Measurements from ENCODE around the gene HOGA1.
"Not testable (repeated sequence)": the region's sequence is repeated elsewhere in the genome, so short reads cannot be mapped to it uniquely, and the experiment has no call there.

Gene HOGA1

GRCh38 chr10:97640174-97640867 lies 56.1 kb downstream of the HOGA1 start, which contains the start of gene PI4K2A:
Gene PI4K2A (plus strand): TSS chr10:97640671. CDS start chr10:97640743, 72 bp downstream.
- Mint-ChIP-seq H3K9me3 (no peaks in the 10 kb centered on the region), H3K4me1 (ENCODE audit: low read depth) (peaks cover 22% of the 10 kb centered on the region), H3K4me3 (peak within 1 kb of the TSS; percentile 95), H3K36me3 (ENCODE audit: low read depth) (peaks cover 18% of the 10 kb centered on the region), H3K27me3 (no peaks in the 10 kb centered on the region), H3K27ac (peak within 1 kb of the TSS; percentile 81)

- H3K27me3 Mint-ChIP-seq: no peaks in the 10 kb centered on the region
- peaks cover 24% of the 10 kb centered on the region for H3K36me3 Mint-ChIP-seq (ENCODE audit: low read depth)
- peaks cover 22% of the 10 kb centered on the region for H3K4me1 Mint-ChIP-seq (ENCODE audit: low read depth)
- peak overlapping the region; percentile 81 for H3K27ac Mint-ChIP-seq
- no peaks in the 10 kb centered on the region for H3K9me3 Mint-ChIP-seq
- H3K4me3 Mint-ChIP-seq: peak overlapping the region; percentile 95
Measured at GRCh38 chr10:97640868-97641811, 57.0 kb downstream of the HOGA1 start.

- not testable (repeated sequence) for H3K27ac Mint-ChIP-seq, H3K27me3 Mint-ChIP-seq, H3K9me3 Mint-ChIP-seq
- Mint-ChIP-seq H3K4me3 (peak overlapping the region; percentile 45), H3K4me1 (ENCODE audit: low read depth) (peaks cover 26% of the 10 kb centered on the region), H3K36me3 (ENCODE audit: low read depth) (peaks cover 28% of the 10 kb centered on the region)
Measured at GRCh38 chr10:97642471-97643159, 58.4 kb downstream of the HOGA1 start.

GRCh38 chr10:97643441-97643985 lies 59.3 kb downstream of the HOGA1 start:
- no peak overlapping the region for H3K27ac Mint-ChIP-seq
- H3K9me3 Mint-ChIP-seq: no peaks in the 10 kb centered on the region
- H3K27me3 Mint-ChIP-seq: no peaks in the 10 kb centered on the region
- peaks cover 30% of the 10 kb centered on the region for H3K4me1 Mint-ChIP-seq (ENCODE audit: low read depth)
- no peak overlapping the region for H3K4me3 Mint-ChIP-seq
- peaks cover 30% of the 10 kb centered on the region for H3K36me3 Mint-ChIP-seq (ENCODE audit: low read depth)

DNA sequence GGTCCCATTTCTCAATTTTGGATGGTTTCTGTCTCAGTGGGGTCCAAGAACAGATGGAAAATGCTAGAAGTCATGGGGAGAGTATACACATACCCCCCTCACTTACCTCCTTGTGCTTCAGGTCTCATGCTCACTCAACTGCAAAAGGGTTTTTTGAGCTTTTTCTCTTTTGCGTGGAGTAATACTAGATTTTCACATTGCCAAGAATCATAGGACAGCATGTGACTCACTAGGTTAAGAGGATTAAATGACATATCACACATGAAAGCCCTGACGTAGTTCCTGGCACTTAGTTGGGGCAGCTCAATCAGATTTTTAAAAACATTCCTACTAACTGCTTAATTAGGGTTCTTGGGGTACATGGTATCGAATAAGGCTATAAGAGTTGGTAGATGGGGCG lies 60.7 kb downstream of the HOGA1 start:
- H3K36me3 Mint-ChIP-seq (ENCODE audit: low read depth): peaks cover 30% of the 10 kb centered on the region
- H3K4me3 Mint-ChIP-seq: no peak overlapping the region
- no peaks in the 10 kb centered on the region for H3K9me3 Mint-ChIP-seq
- H3K27ac Mint-ChIP-seq: no peak overlapping the region
- peaks cover 37% of the 10 kb centered on the region for H3K4me1 Mint-ChIP-seq (ENCODE audit: low read depth)
- no peaks in the 10 kb centered on the region for H3K27me3 Mint-ChIP-seq

DNA sequence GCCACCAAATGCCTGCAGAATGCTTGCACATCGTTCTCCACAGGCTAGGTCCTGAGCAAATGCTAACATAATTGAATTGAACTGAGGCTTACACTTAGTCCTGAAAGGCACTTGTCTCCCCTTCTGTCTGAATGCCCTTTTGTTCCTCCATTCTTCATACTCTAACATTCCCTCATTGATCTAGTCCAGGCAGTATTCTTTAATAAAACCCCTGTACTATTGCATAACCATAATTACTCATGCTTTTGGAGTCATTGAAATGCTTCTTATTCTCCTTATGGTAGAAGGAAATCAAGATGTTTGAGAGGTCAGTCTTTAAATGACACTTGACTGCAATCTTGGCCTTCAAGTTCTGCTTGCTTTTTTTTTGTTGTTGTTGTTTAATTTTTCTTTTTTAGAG lies 63.4 kb downstream of the HOGA1 start:
- Mint-ChIP-seq H3K27ac (no peak overlapping the region), H3K36me3 (ENCODE audit: low read depth) (peaks cover 30% of the 10 kb centered on the region), H3K27me3 (no peaks in the 10 kb centered on the region), H3K4me1 (ENCODE audit: low read depth) (peaks cover 21% of the 10 kb centered on the region), H3K4me3 (no peak overlapping the region), H3K9me3 (no peaks in the 10 kb centered on the region)

GRCh38 chr10:97648562-97649404 lies 64.6 kb downstream of the HOGA1 start:
- peak overlapping the region; percentile 15 for H3K27ac Mint-ChIP-seq
- H3K9me3 Mint-ChIP-seq: no peaks in the 10 kb centered on the region
- peaks cover 17% of the 10 kb centered on the region for H3K4me1 Mint-ChIP-seq (ENCODE audit: low read depth)
- H3K36me3 Mint-ChIP-seq (ENCODE audit: low read depth): peaks cover 35% of the 10 kb centered on the region
- H3K27me3 Mint-ChIP-seq: no peaks in the 10 kb centered on the region
- H3K4me3 Mint-ChIP-seq: peak overlapping the region; percentile 28

DNA sequence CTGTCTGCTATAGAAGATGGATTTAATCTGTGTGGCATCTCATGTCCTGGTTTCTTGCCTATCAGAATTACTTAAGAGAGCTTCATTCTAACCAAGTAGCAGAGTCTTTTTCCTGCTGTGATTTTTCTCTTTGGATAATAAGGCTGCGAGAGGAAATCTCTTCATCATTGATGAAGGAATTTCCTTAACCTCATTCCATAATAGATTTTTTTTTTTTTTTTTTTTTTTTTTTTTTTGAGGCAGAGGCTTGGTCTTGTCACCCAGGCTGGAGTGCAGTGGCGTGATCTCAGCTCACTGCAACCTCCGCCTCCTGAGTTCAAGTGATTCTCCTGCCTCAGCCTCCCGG lies 65.2 kb downstream of the HOGA1 start:
- Mint-ChIP-seq H3K36me3 (ENCODE audit: low read depth) (peaks cover 36% of the 10 kb centered on the region), H3K4me3 (peak overlapping the region; percentile 28), H3K4me1 (ENCODE audit: low read depth) (peaks cover 17% of the 10 kb centered on the region), H3K27ac (peak overlapping the region; percentile 15)
- not testable (repeated sequence) for H3K9me3 Mint-ChIP-seq, H3K27me3 Mint-ChIP-seq

GRCh38 chr10:97650726-97651125 lies 66.5 kb downstream of the HOGA1 start:
- Mint-ChIP-seq H3K4me3 (no peak overlapping the region), H3K27ac (no peak overlapping the region), H3K4me1 (ENCODE audit: low read depth) (peaks cover 17% of the 10 kb centered on the region), H3K27me3 (no peaks in the 10 kb centered on the region), H3K36me3 (ENCODE audit: low read depth) (peaks cover 29% of the 10 kb centered on the region), H3K9me3 (no peaks in the 10 kb centered on the region)

DNA sequence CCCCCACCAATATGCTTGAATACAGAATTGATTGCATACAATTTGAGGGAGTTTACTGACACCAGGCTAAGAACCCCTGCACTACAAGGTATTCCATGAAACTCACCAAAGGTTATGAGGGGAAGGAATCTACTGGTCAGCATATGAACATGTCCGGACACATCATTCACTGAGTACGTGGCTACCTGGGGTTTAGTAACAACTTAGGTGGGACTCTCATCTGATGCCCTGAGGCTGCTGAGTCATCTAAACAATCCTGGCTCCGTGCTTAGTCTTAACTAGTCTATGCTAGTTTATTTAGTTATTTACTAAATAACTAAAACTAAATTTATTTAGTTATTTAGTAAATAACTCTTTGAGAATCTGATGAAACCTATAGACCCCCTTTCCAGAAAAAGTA lies 67.6 kb downstream of the HOGA1 start:
- Mint-ChIP-seq H3K9me3 (no peaks in the 10 kb centered on the region), H3K36me3 (ENCODE audit: low read depth) (peaks cover 36% of the 10 kb centered on the region), H3K4me3 (no peak overlapping the region), H3K4me1 (ENCODE audit: low read depth) (peaks cover 17% of the 10 kb centered on the region), H3K27me3 (no peaks in the 10 kb centered on the region), H3K27ac (no peak overlapping the region)

DNA sequence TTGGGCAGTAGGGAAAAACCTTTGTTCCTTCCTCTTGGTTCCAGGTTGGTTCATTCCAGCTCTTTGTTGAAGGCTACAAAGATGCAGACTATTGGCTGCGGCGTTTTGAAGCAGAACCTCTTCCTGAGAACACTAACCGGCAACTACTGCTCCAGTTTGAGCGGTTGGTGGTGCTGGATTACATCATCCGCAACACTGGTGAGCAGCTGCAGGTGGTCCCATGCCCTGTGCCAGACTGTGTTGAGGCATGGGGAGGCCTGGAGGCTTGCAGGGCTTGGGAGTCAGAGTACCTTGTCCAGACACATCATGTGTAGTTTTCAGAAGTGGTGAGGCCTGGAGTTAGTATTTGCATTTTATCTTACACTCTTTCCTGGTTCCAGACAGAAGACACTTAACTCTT lies 72.6 kb downstream of the HOGA1 start:
- Mint-ChIP-seq H3K27ac (no peak overlapping the region), H3K36me3 (ENCODE audit: low read depth) (peaks cover 46% of the 10 kb centered on the region)

GRCh38 chr10:97659589-97659988 lies 75.4 kb downstream of the HOGA1 start:
- Mint-ChIP-seq H3K27me3 (no peaks in the 10 kb centered on the region), H3K36me3 (ENCODE audit: low read depth) (peaks cover 51% of the 10 kb centered on the region), H3K9me3 (no peaks in the 10 kb centered on the region), H3K4me1 (ENCODE audit: low read depth) (no peaks in the 10 kb centered on the region), H3K4me3 (no peak overlapping the region), H3K27ac (no peak overlapping the region)

More for the DNA sequence above, 72.6 kb downstream of the HOGA1 start:
- Mint-ChIP-seq H3K9me3 (no peaks in the 10 kb centered on the region), H3K4me3 (no peak overlapping the region), H3K4me1 (ENCODE audit: low read depth) (no peaks in the 10 kb centered on the region), H3K27me3 (no peaks in the 10 kb centered on the region)
